ENCODE data around the gene CDKAL1. TPM values are rescaled to one million over a fixed set of nuclear protein-coding genes. Genes with fewer than 3 reads are reported as not detected.

Gene CDKAL1
- total RNA-seq, 2 donors from 2014 or later = 23.5 to 26.4 TPM

DNA sequence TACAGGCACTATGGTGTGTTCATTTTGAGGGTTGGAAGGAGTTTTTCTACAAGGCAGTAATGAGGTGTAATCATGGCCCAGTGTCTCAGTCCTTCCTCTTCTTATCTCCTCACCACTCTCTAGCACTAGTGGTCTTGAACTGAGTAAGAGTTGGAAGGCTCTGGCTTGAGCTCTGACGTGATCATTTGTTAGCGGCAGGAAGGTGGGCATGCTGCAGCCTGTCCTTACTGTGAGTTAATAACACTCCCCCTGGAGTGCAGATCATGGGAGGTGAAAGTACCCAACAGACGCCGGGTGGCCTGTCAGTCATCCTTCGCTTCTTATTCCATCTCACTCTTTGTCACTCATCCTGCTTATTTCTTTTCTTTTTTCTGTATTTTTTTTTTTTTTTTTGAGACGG is 356.9 kb downstream of the CDKAL1 start:
- no peaks in the 10 kb centered on the region for H3K27me3 Mint-ChIP-seq (ENCODE audit: insufficient read depth)
- no peak overlapping the region for H3K27ac ChIP-seq (ENCODE audit: low read depth, low read length)
- no peak overlapping the region for H3K9ac ChIP-seq (ENCODE audit: extremely low read depth, low read length, poor library complexity, severe bottlenecking)
- no peak overlapping the region for H3K4me3 Mint-ChIP-seq
- no peak for DNase-seq
- TF ChIP-seq, protein P1, sequence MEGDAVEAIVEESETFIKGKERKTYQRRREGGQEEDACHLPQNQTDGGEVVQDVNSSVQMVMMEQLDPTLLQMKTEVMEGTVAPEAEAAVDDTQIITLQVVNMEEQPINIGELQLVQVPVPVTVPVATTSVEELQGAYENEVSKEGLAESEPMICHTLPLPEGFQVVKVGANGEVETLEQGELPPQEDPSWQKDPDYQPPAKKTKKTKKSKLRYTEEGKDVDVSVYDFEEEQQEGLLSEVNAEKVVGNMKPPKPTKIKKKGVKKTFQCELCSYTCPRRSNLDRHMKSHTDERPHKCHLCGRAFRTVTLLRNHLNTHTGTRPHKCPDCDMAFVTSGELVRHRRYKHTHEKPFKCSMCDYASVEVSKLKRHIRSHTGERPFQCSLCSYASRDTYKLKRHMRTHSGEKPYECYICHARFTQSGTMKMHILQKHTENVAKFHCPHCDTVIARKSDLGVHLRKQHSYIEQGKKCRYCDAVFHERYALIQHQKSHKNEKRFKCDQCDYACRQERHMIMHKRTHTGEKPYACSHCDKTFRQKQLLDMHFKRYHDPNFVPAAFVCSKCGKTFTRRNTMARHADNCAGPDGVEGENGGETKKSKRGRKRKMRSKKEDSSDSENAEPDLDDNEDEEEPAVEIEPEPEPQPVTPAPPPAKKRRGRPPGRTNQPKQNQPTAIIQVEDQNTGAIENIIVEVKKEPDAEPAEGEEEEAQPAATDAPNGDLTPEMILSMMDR (conservative IDR thresholded peaks at IDR 0.05) = no peak
- WGBS, 2 experiments (ENCODE audit: insufficient coverage in 1 of 2, insufficient read length in 1 of 2) = 86 to 94% methylated on average over 5 to 6 of the region's 6 CpGs
- H3K4me1 Mint-ChIP-seq = peaks cover 2% of the 10 kb centered on the region
- no peaks in the 10 kb centered on the region for H3K27me3 ChIP-seq (ENCODE audit: control insufficient read depth, insufficient read depth, low read length, poor library complexity, severe bottlenecking)
- peaks cover 15% of the 10 kb centered on the region for H3K36me3 Mint-ChIP-seq (ENCODE audit: low read depth)
- no peak overlapping the region for H3K4me3 ChIP-seq (ENCODE audit: low read length)
- peaks cover 7% of the 10 kb centered on the region for H3K9me3 ChIP-seq (ENCODE audit: control insufficient read depth, low read length)
- no peaks in the 10 kb centered on the region for H3K36me3 ChIP-seq (ENCODE audit: control insufficient read depth, insufficient read depth, low read length)
- no peaks in the 10 kb centered on the region for H3K4me1 ChIP-seq (ENCODE audit: control insufficient read depth, insufficient read depth, low read length)
- H3K9me3 Mint-ChIP-seq = peaks cover 15% of the 10 kb centered on the region
- H3K27ac Mint-ChIP-seq = no peak overlapping the region

DNA sequence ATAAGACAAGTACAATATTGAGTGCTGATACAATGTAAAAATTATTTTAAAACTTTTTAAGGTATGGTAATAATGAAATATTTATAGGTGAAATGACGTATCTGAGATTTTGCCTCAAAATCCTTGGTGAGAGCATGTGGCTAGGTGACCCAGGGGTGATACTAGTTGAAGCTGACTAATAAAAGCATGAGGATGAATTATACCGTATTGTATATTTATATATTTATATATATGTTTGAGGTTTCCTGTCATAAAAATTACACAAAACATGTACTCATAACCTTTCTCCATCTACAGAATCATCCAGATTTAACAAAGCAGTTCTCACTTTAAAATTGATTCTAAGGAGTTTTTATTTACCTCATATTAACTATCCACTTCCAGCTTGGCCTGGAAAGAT is 358.1 kb downstream of the CDKAL1 start:
- no peak for DNase-seq
- H3K27me3 Mint-ChIP-seq (ENCODE audit: insufficient read depth) = no peaks in the 10 kb centered on the region
- peaks cover 2% of the 10 kb centered on the region for H3K4me1 Mint-ChIP-seq
- peaks cover 13% of the 10 kb centered on the region for H3K9me3 Mint-ChIP-seq
- no peaks in the 10 kb centered on the region for H3K4me1 ChIP-seq (ENCODE audit: control insufficient read depth, insufficient read depth, low read length)
- TF ChIP-seq, protein P1 (conservative IDR thresholded peaks at IDR 0.05) = no peak
- no peak overlapping the region for H3K27ac Mint-ChIP-seq
- no peak overlapping the region for H3K4me3 ChIP-seq (ENCODE audit: low read length)
- H3K9me3 ChIP-seq (ENCODE audit: control insufficient read depth, low read length) = peaks cover under 1% of the 10 kb centered on the region
- no peaks in the 10 kb centered on the region for H3K36me3 ChIP-seq (ENCODE audit: control insufficient read depth, insufficient read depth, low read length)
- no peak overlapping the region for H3K27ac ChIP-seq (ENCODE audit: low read depth, low read length)
- no peak overlapping the region for H3K9ac ChIP-seq (ENCODE audit: extremely low read depth, low read length, poor library complexity, severe bottlenecking)
- H3K4me3 Mint-ChIP-seq = no peak overlapping the region
- peaks cover 12% of the 10 kb centered on the region for H3K36me3 Mint-ChIP-seq (ENCODE audit: low read depth)
- H3K27me3 ChIP-seq (ENCODE audit: control insufficient read depth, insufficient read depth, low read length, poor library complexity, severe bottlenecking) = no peaks in the 10 kb centered on the region
- 83 to 100% methylated on average over 1 of the region's 2 CpGs for WGBS, 2 experiments (ENCODE audit: insufficient coverage in 1 of 2, insufficient read length in 1 of 2)

GRCh38 chr6:20893412-20893811 is 359.2 kb downstream of the CDKAL1 start:
- Histone ChIP-seq H3K9me3 (ENCODE audit: control insufficient read depth, low read length) (no peaks in the 10 kb centered on the region), H3K27me3 (ENCODE audit: control insufficient read depth, insufficient read depth, low read length, poor library complexity, severe bottlenecking) (no peaks in the 10 kb centered on the region), H3K4me1 (ENCODE audit: control insufficient read depth, insufficient read depth, low read length) (no peaks in the 10 kb centered on the region), H3K27ac (ENCODE audit: low read depth, low read length) (no peak overlapping the region), H3K9ac (ENCODE audit: extremely low read depth, low read length, poor library complexity, severe bottlenecking) (no peak overlapping the region), H3K36me3 (ENCODE audit: control insufficient read depth, insufficient read depth, low read length) (no peaks in the 10 kb centered on the region), H3K4me3 (ENCODE audit: low read length) (no peak overlapping the region)
- Mint-ChIP-seq H3K27ac (no peak overlapping the region), H3K4me1 (peaks cover 2% of the 10 kb centered on the region), H3K27me3 (ENCODE audit: insufficient read depth) (no peaks in the 10 kb centered on the region), H3K36me3 (ENCODE audit: low read depth) (peaks cover 9% of the 10 kb centered on the region), H3K9me3 (peaks cover 5% of the 10 kb centered on the region), H3K4me3 (no peak overlapping the region)
- no peak for DNase-seq
- TF ChIP-seq, protein P1 (conservative IDR thresholded peaks at IDR 0.05) = no peak

All from endodermal cell (in vitro differentiated cells).